OCI-LY7 (cell line): ENCODE data around the gene BMP4. TPM values are rescaled to one million over a fixed set of nuclear protein-coding genes. Genes with fewer than 3 reads are reported as not detected.

Source experiments
- BruUV-seq: library from RNA; stranded (reverse); fragments of 400-500 nt; replicated peaks from 2 replicates; lab custom pipeline; 2021; lab: Mats Ljungman, UMichigan
- CTCF ChIA-PET: fragments of 300-600 bp; sonication (Branson Sonifier 250); formaldehyde crosslinking; loops from one replicate; lab custom pipeline; 2022; ENCODE audit warnings: antibody characterized with exemption; ENCODE audit not compliant: unreplicated experiment; lab: Charles Lee
- POLR2A ChIA-PET: fragments of 300-600 bp; sonication (Branson Sonifier 250); formaldehyde crosslinking; loops from one replicate; lab custom pipeline; 2022; ENCODE audit warnings: antibody characterized with exemption; lab: Charles Lee
- DNase-seq: peaks from one replicate; pipeline ENCODE4 v3.0.0-alpha.2; 2015; ENCODE audit warnings: low spot score
- H2AFZ ChIP-seq: fragments of 200-600 bp; sonication (generic), shearing (Covaris generic); 2 replicates; pipeline ENCODE4 v1.6.1; 2014; ENCODE audit warnings: mild to moderate bottlenecking, antibody characterized with exemption, low read length, moderate library complexity
- H3K27ac ChIP-seq: fragments of 200-600 bp; sonication (generic); 2 replicates; pipeline ENCODE4 v1.5.1; 2014; ENCODE audit warnings: mixed run types, low read depth, mild to moderate bottlenecking, moderate library complexity, low read length, inconsistent platforms; ENCODE audit not compliant: poor library complexity, severe bottlenecking
- H3K36me3 ChIP-seq: fragments of 200-600 bp; sonication (generic); 2 replicates; pipeline ENCODE4 v1.6.1; 2014; ENCODE audit warnings: mild to moderate bottlenecking, antibody characterized with exemption, low read length, moderate library complexity, mixed read lengths; ENCODE audit not compliant: insufficient read depth
- H3K4me1 ChIP-seq: fragments of 200-600 bp; sonication (generic); 2 replicates; pipeline ENCODE4 v1.5.1; 2014; ENCODE audit warnings: mild to moderate bottlenecking, low read length; ENCODE audit not compliant: insufficient read depth, poor library complexity, severe bottlenecking
- H3K4me2 ChIP-seq: fragments of 200-600 bp; sonication (generic); 2 replicates; pipeline ENCODE4 v1.6.1; 2014; ENCODE audit warnings: mild to moderate bottlenecking, low read length
- H3K4me3 ChIP-seq: fragments of 200-600 bp; sonication (generic); 2 replicates; pipeline ENCODE4 v1.5.1; 2014; ENCODE audit warnings: mild to moderate bottlenecking, low read depth, low read length; ENCODE audit not compliant: poor library complexity, severe bottlenecking
- H3K79me2 ChIP-seq: fragments of 200-600 bp; sonication (generic); 2 replicates; pipeline ENCODE4 v1.6.1; 2016; ENCODE audit warnings: low read depth, mild to moderate bottlenecking, low read length, moderate library complexity, mixed read lengths; ENCODE audit not compliant: insufficient read depth
- H3K9me2 ChIP-seq: fragments of 200-600 bp; sonication (generic); 2 replicates; pipeline ENCODE4 v1.6.1; 2016; ENCODE audit warnings: mild to moderate bottlenecking, low read length, mixed read lengths; ENCODE audit not compliant: insufficient read depth
- H3K9me3 ChIP-seq: fragments of 200-600 bp; sonication (generic); 2 replicates; pipeline ENCODE4 v1.6.1; 2014; ENCODE audit warnings: mild to moderate bottlenecking, mixed run types, low read length, mixed read lengths
- H4K20me1 ChIP-seq: fragments of 200-600 bp; sonication (generic); 2 replicates; pipeline ENCODE4 v1.6.1; 2014; ENCODE audit warnings: mild to moderate bottlenecking, antibody characterized with exemption, low read length, moderate library complexity, mixed read lengths; ENCODE audit not compliant: insufficient read depth
- EZH2phosphoT487 ChIP-seq: fragments of 200-600 bp; sonication (generic); IDR thresholded peaks from 2 replicates; pipeline ENCODE4 v1.6.1; 2018; ENCODE audit warnings: low read depth, borderline replicate concordance, mild to moderate bottlenecking, mixed run types, antibody characterized with exemption, low read length, moderate library complexity, mixed read lengths
- intact Hi-C: fragments of 100-400 bp; cut with micrococcal nuclease; formaldehyde crosslinking; loops from one replicate; pipeline ENCODE4 v1.10.0; 2022; ENCODE audit not compliant: unreplicated experiment
- total RNA-seq, 2 experiments: library from RNA; depleted of rRNA in 1 of 2; stranded (reverse); fragments of >200 nt in 1 of 2; shearing (Covaris generic) in 1 of 2; gene quantifications; 2 replicates each; pipeline ENCODE4 v1.2.3, GENCODE V29; 2014 to 2022
- TF ChIP-seq, protein P1 (sequence below): fragments of 200-600 bp; sonication (generic); conservative IDR thresholded peaks from 2 replicates; pipeline ENCODE4 v1.5.1; 2014; ENCODE audit warnings: mild to moderate bottlenecking, antibody characterized with exemption, low read length, moderate library complexity, mixed read lengths

BMP4 gene
- total RNA-seq, 2 experiments from 2014 or later, result not detected

- BruUV-seq, result no TSS peak
- CTCF ChIA-PET, result no interaction called here
- Histone ChIP-seq H4K20me1 (no peaks in the 10 kb centered on the region), H3K4me3 (no peak overlapping the region), H3K9me3 (no peaks in the 10 kb centered on the region), H2AFZ (no peak overlapping the region), H3K4me2 (no peak overlapping the region), H3K27ac (no peak overlapping the region), H3K79me2 (no peaks in the 10 kb centered on the region), H3K36me3 (no peaks in the 10 kb centered on the region), H3K4me1 (no peaks in the 10 kb centered on the region), H3K9me2 (no peaks in the 10 kb centered on the region)
- peak; percentile 2 for DNase-seq
- intact Hi-C loops, result no loop called here
- POLR2A ChIA-PET, result interaction anchor here (0.7 to 1.2 kb wide), 2 partner anchors 42 to 470 kb away, joined by 3 read pairs; no protein-coding TSS in a partner anchor
- TF ChIP-seq, protein P1, sequence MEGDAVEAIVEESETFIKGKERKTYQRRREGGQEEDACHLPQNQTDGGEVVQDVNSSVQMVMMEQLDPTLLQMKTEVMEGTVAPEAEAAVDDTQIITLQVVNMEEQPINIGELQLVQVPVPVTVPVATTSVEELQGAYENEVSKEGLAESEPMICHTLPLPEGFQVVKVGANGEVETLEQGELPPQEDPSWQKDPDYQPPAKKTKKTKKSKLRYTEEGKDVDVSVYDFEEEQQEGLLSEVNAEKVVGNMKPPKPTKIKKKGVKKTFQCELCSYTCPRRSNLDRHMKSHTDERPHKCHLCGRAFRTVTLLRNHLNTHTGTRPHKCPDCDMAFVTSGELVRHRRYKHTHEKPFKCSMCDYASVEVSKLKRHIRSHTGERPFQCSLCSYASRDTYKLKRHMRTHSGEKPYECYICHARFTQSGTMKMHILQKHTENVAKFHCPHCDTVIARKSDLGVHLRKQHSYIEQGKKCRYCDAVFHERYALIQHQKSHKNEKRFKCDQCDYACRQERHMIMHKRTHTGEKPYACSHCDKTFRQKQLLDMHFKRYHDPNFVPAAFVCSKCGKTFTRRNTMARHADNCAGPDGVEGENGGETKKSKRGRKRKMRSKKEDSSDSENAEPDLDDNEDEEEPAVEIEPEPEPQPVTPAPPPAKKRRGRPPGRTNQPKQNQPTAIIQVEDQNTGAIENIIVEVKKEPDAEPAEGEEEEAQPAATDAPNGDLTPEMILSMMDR, result peak; percentile 54
- no peak for TF ChIP-seq EZH2phosphoT487
Measured at GRCh38 chr14:54001189-54001878, 44.7 kb upstream of the BMP4 start.

DNA sequence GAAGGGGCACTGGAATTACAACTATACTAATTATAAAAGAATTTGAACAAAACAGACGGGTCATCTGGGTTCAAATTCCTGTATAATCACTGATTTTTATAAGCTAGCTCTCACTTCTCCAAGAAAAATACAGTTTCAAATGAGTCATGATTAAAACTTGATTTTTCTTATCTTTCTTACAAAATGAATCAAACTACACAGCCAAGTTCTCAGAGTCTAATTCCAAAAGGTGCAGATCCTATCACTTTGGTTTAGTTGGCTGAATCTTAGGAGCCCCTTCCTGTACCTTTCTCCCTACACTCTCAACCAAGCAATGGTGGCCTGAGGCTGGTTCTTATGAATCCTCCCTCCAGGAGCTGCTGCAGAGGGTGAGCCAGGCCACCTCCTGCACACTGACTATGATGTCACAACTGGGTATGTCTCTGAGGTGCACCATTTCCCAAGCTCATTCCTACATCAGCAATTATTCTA is 43.8 kb upstream of the BMP4 start:
- DNase-seq, result no peak
- H3K79me2 ChIP-seq, result no peaks in the 10 kb centered on the region
- H3K9me2 ChIP-seq, result no peaks in the 10 kb centered on the region
- ChIA-PET CTCF (no interaction called here), POLR2A (interaction anchor here (1.2 kb wide), 1 partner anchor 469 kb away, joined by 3 read pairs; no protein-coding TSS in a partner anchor)
- H3K27ac ChIP-seq, result no peak overlapping the region
- no peaks in the 10 kb centered on the region for H3K36me3 ChIP-seq
- BruUV-seq, result no TSS peak
- intact Hi-C loops, result no loop called here
- TF ChIP-seq EZH2phosphoT487, result no peak
- TF ChIP-seq, protein P1, result no peak
- no peaks in the 10 kb centered on the region for H3K4me1 ChIP-seq
- H3K9me3 ChIP-seq, result no peaks in the 10 kb centered on the region
- no peak overlapping the region for H2AFZ ChIP-seq
- no peak overlapping the region for H3K4me3 ChIP-seq
- no peaks in the 10 kb centered on the region for H4K20me1 ChIP-seq
- H3K4me2 ChIP-seq, result no peak overlapping the region

- H3K36me3 ChIP-seq, result no peaks in the 10 kb centered on the region
- BruUV-seq, result no TSS peak
- H3K9me2 ChIP-seq, result no peaks in the 10 kb centered on the region
- no peaks in the 10 kb centered on the region for H3K9me3 ChIP-seq
- TF ChIP-seq EZH2phosphoT487, result no peak
- TF ChIP-seq, protein P1, result no peak
- no peak overlapping the region for H3K4me3 ChIP-seq
- H4K20me1 ChIP-seq, result no peaks in the 10 kb centered on the region
- H3K79me2 ChIP-seq, result no peaks in the 10 kb centered on the region
- H3K4me2 ChIP-seq, result no peak overlapping the region
- no peak overlapping the region for H3K27ac ChIP-seq
- ChIA-PET POLR2A (no interaction called here), CTCF (no interaction called here)
- H3K4me1 ChIP-seq, result no peaks in the 10 kb centered on the region
- H2AFZ ChIP-seq, result no peak overlapping the region
- intact Hi-C loops, result no loop called here
- no peak for DNase-seq
Measured at GRCh38 chr14:53999061-53999488, 42.5 kb upstream of the BMP4 start.
